HG03175 (cell line): ENCODE results near the gene LDB2.

Experiments
- ATAC-seq: cut with Tn5 transposase; IDR thresholded peaks from one replicate; pipeline ENCODE4 v1.9.1; 2021; ENCODE audit warnings: mild to moderate bottlenecking, moderate library complexity; ENCODE audit not compliant: unreplicated experiment

The LDB2 gene

GRCh38 chr4:16692961-16693506 is 205.4 kb downstream of the LDB2 start:
- no peak for ATAC-seq

GRCh38 chr4:16692524-16692923 is 205.9 kb downstream of the LDB2 start:
- ATAC-seq: no peak

- no peak for ATAC-seq
Measured at GRCh38 chr4:16692046-16692445, 206.4 kb downstream of the LDB2 start.

GRCh38 chr4:16691450-16691849 is 207.0 kb downstream of the LDB2 start:
- ATAC-seq: no peak

GRCh38 chr4:16687845-16688244 is 210.6 kb downstream of the LDB2 start:
- ATAC-seq: no peak

GRCh38 chr4:16687011-16687410 is 211.4 kb downstream of the LDB2 start:
- ATAC-seq: no peak

GRCh38 chr4:16686195-16686594 is 212.2 kb downstream of the LDB2 start:
- no peak for ATAC-seq

GRCh38 chr4:16685536-16685935 is 212.9 kb downstream of the LDB2 start:
- ATAC-seq: no peak

- no peak for ATAC-seq
Measured at GRCh38 chr4:16684935-16685334, 213.5 kb downstream of the LDB2 start.

GRCh38 chr4:16684097-16684496 is 214.3 kb downstream of the LDB2 start:
- ATAC-seq: no peak

GRCh38 chr4:16682975-16683374 is 215.5 kb downstream of the LDB2 start:
- ATAC-seq: no peak

- no peak for ATAC-seq
Measured at GRCh38 chr4:16677001-16677944, 221.2 kb downstream of the LDB2 start.

- no peak for ATAC-seq
Measured at GRCh38 chr4:16676230-16676770, 222.1 kb downstream of the LDB2 start.

- no peak for ATAC-seq
Measured at GRCh38 chr4:16674082-16674481, 224.4 kb downstream of the LDB2 start.

- ATAC-seq: no peak
Measured at GRCh38 chr4:16672421-16672820, 226.0 kb downstream of the LDB2 start.

GRCh38 chr4:16671741-16672140 is 226.7 kb downstream of the LDB2 start:
- no peak for ATAC-seq

GRCh38 chr4:16670727-16671126 is 227.7 kb downstream of the LDB2 start:
- no peak for ATAC-seq

- ATAC-seq: no peak
Measured at GRCh38 chr4:16669036-16669435, 229.4 kb downstream of the LDB2 start.

GRCh38 chr4:16668488-16668887 is 230.0 kb downstream of the LDB2 start:
- ATAC-seq: no peak

- ATAC-seq: no peak
Measured at GRCh38 chr4:16667464-16667863, 231.0 kb downstream of the LDB2 start.

GRCh38 chr4:16665942-16666551 is 232.4 kb downstream of the LDB2 start:
- no peak for ATAC-seq

- no peak for ATAC-seq
Measured at GRCh38 chr4:16663732-16664131, 234.7 kb downstream of the LDB2 start.
